ENCODE measurements around the gene TAS2R16.

The TAS2R16 gene

GRCh38 chr7:122995600-122995999, at the start of gene TAS2R16:
Gene TAS2R16, minus strand, starts transcription at chr7:122995700. Its CDS starts 66 bp downstream, at chr7:122995634.
- no peak for DNase-seq

- DNase-seq, result no peak
Measured at GRCh38 chr7:123043642-123044041, 48.1 kb upstream of the TAS2R16 start.

- DNase-seq, result no peak
Measured at GRCh38 chr7:123041101-123041500, 45.6 kb upstream of the TAS2R16 start.

- no peak for DNase-seq
Measured at GRCh38 chr7:123039269-123039668, 43.8 kb upstream of the TAS2R16 start.

GRCh38 chr7:123034106-123034505, 38.6 kb upstream of the TAS2R16 start:
- no peak for DNase-seq

GRCh38 chr7:123030631-123031030, 35.1 kb upstream of the TAS2R16 start:
- no peak for DNase-seq

- no peak for DNase-seq
Measured at GRCh38 chr7:123028339-123028738, 32.8 kb upstream of the TAS2R16 start.

GRCh38 chr7:123026251-123026650, 30.8 kb upstream of the TAS2R16 start:
- no peak for DNase-seq

- DNase-seq, result no peak
Measured at GRCh38 chr7:123024989-123025758, 29.7 kb upstream of the TAS2R16 start.

GRCh38 chr7:123023126-123023525, 27.6 kb upstream of the TAS2R16 start:
- DNase-seq, result no peak

GRCh38 chr7:123022576-123022975, 27.1 kb upstream of the TAS2R16 start:
- no peak for DNase-seq

GRCh38 chr7:123012435-123012834, 16.9 kb upstream of the TAS2R16 start:
- DNase-seq, result no peak

GRCh38 chr7:123011766-123012369, 16.4 kb upstream of the TAS2R16 start:
- DNase-seq, result no peak

GRCh38 chr7:123004931-123005330, 9.4 kb upstream of the TAS2R16 start:
- no peak for DNase-seq

GRCh38 chr7:123003539-123004126, 8.1 kb upstream of the TAS2R16 start:
- DNase-seq, result no peak

- DNase-seq, result no peak
Measured at GRCh38 chr7:122989577-122989976, 5.9 kb downstream of the TAS2R16 start.

- no peak for DNase-seq
Measured at GRCh38 chr7:122989041-122989440, 6.5 kb downstream of the TAS2R16 start.

GRCh38 chr7:122988333-122988732, 7.2 kb downstream of the TAS2R16 start:
- DNase-seq, result no peak

GRCh38 chr7:122987463-122987862, 8.0 kb downstream of the TAS2R16 start:
- no peak for DNase-seq

- peak; percentile 28 for DNase-seq
Measured at GRCh38 chr7:122984021-122984420, 11.5 kb downstream of the TAS2R16 start.

- no peak for DNase-seq
Measured at GRCh38 chr7:122983261-122983660, 12.2 kb downstream of the TAS2R16 start.

GRCh38 chr7:122975341-122975740, 20.2 kb downstream of the TAS2R16 start:
- no peak for DNase-seq

- DNase-seq, result no peak
Measured at GRCh38 chr7:122974229-122974628, 21.3 kb downstream of the TAS2R16 start.

GRCh38 chr7:122972056-122972455, 23.4 kb downstream of the TAS2R16 start:
- DNase-seq, result no peak
